Mucosa of stomach (tissue), 1 donor: Measurements from ENCODE around the gene CTH.
"Not testable (repeated sequence)": the region's sequence is repeated elsewhere in the genome, so short reads cannot be mapped to it uniquely, and the experiment has no call there.

Experiments used
- H3K27me3 ChIP-seq: one replicate; pipeline ENCODE4 v1.7.0; 2013; ENCODE audit warnings: mild to moderate bottlenecking, low read length; ENCODE audit not compliant: control insufficient read depth, insufficient read depth
- H3K36me3 ChIP-seq: one replicate; pipeline ENCODE4 v1.7.0; 2013; ENCODE audit warnings: low read length; ENCODE audit not compliant: control insufficient read depth, insufficient read depth
- H3K4me1 ChIP-seq: one replicate; pipeline ENCODE4 v1.7.0; 2013; ENCODE audit warnings: mild to moderate bottlenecking, low read length; ENCODE audit not compliant: control insufficient read depth, insufficient read depth
- H3K4me3 ChIP-seq: one replicate; pipeline ENCODE4 v1.7.0; 2013; ENCODE audit warnings: low read length
- H3K9ac ChIP-seq: one replicate; pipeline ENCODE4 v1.7.0; 2013; ENCODE audit warnings: mild to moderate bottlenecking, low read length, moderate library complexity
- H3K9me3 ChIP-seq: one replicate; pipeline ENCODE4 v1.7.0; 2013; ENCODE audit warnings: mild to moderate bottlenecking, low read length, moderate library complexity; ENCODE audit not compliant: control insufficient read depth
- donor health status: Pancreatic carcinoma.

CTH gene

DNA sequence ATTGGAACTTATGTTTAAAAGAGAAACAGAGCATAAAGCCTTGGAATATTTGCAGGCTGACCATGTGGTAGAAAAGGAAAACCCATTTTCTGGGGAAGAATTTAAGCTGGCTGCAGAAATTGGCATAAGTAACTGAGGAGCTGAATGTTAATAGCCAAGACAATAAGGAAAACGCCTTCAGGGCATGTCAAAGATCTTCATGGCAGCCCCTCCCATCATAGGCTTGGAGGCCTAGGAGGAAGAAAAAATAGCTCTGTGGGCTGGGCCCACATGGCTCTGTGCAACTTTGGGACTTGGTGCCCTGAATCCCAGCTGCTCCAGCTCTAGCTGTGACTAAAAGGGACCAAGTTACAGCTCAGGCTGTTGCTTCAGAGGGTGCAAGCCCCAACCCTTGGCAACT is 51.5 kb downstream of the CTH start:
- no peak overlapping the region for H3K9ac ChIP-seq
- no peaks in the 10 kb centered on the region for H3K9me3 ChIP-seq
- no peaks in the 10 kb centered on the region for H3K36me3 ChIP-seq
- no peaks in the 10 kb centered on the region for H3K4me1 ChIP-seq
- H3K4me3 ChIP-seq: no peak overlapping the region
- no peaks in the 10 kb centered on the region for H3K27me3 ChIP-seq

DNA sequence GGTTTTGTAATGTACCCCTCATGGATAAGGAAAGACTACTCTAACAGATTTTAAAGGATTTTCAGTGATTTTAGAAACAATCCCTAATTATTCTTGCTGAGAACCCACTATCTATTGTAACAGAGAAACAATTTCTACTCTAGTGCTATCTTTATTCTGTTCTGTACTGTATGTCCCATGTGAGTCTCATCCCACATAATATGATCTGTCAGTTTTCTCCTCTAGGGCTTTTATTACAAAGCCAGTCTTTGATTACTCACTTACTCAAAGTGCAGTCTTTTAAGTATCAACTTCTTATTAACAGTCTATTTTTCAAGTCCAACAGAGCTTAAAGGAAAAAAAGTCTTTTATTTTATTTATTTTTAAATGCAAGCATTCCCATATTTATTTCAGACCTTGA is 54.8 kb downstream of the CTH start:
- H3K9me3 ChIP-seq: no peaks in the 10 kb centered on the region
- no peak overlapping the region for H3K9ac ChIP-seq
- H3K36me3 ChIP-seq: no peaks in the 10 kb centered on the region
- H3K27me3 ChIP-seq: no peaks in the 10 kb centered on the region
- H3K4me1 ChIP-seq: no peaks in the 10 kb centered on the region
- no peak overlapping the region for H3K4me3 ChIP-seq

DNA sequence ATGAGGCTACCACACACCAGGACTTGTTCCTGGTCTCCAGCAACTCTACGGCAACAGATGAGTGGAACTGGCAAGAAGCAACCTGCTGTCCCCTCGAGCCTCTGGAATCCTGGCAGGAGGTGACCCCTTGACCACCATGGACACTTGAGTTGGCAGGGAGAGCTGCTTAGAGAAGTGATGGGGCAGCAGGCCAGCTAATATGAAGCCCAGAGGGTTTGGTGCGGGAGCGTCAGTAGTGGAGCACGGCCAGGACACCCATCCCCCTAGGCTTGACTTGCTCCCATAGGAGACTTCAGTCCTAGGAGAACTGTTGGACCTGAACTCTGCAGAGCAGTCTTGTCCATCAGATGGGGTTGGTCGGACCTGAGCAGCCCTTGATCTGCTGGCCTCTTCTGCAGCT is 56.5 kb downstream of the CTH start:
- Histone ChIP-seq H3K9ac (no peak overlapping the region), H3K9me3 (no peaks in the 10 kb centered on the region), H3K4me3 (no peak overlapping the region), H3K4me1 (no peaks in the 10 kb centered on the region), H3K27me3 (no peaks in the 10 kb centered on the region), H3K36me3 (no peaks in the 10 kb centered on the region)

DNA sequence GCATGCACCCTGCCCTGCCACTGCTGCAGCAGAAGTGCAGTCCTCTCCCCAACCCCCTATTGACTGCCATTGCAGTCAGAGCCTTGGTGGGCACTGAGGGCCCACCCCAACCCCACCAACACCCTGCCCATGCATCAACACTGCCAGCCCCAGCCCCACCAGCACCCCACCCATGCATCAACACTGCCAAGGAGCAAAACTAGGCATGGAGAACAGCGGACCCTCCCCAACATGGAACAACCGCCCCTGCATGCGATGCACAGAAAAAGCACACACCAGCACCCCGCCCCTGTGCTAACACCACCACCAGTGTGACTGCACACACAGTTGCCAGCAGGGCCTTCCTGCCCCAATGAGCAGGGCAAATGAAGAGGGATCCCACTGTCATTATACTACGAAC is 57.1 kb downstream of the CTH start:
- Histone ChIP-seq H3K9me3 (no peaks in the 10 kb centered on the region), H3K4me3 (no peak overlapping the region), H3K4me1 (no peaks in the 10 kb centered on the region), H3K27me3 (no peaks in the 10 kb centered on the region), H3K9ac (no peak overlapping the region), H3K36me3 (no peaks in the 10 kb centered on the region)

DNA sequence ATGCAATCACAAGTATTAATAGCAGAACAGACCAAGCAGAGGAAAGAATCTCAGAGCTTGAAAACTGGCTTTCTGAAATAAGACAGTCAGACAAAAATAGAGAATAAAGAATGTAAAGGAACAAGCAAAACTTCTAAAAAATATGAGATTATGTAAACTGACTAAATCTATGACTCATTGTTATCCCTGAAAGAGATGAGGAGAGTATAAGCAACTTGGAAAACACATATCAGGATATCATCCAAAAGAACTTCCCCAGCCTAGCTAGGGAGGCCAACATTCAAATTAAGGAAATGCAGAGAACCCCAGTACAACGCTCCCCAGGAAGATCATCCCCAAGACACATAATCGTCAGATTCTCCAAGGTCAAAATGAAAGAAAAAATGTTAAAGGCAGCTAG is 58.1 kb downstream of the CTH start:
- H3K9ac ChIP-seq, H3K4me1 ChIP-seq, H3K27me3 ChIP-seq: not testable (repeated sequence)

DNA sequence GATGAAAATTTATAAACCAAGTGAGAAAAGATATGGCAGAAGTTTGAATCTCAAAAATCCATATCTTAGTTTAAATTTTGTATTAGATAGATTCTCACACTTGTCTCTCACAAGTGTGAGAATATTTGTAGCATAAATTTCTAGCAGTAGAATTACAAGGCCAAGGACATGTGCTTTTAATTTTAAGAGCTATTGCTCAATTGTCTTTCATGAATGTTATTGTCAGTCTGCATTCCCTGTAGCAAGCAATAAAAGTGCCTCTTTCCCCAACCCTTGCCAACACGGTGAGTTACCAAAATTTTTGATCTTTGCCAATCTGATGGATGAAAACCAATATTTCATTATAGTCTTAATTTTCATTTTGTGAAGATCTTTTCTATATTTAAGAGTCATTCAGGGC is 64.0 kb downstream of the CTH start:
- H3K9me3 ChIP-seq: no peaks in the 10 kb centered on the region

More for the DNA sequence above, 58.1 kb downstream of the CTH start:
- not testable (repeated sequence) for H3K4me3 ChIP-seq, H3K9me3 ChIP-seq, H3K36me3 ChIP-seq

DNA sequence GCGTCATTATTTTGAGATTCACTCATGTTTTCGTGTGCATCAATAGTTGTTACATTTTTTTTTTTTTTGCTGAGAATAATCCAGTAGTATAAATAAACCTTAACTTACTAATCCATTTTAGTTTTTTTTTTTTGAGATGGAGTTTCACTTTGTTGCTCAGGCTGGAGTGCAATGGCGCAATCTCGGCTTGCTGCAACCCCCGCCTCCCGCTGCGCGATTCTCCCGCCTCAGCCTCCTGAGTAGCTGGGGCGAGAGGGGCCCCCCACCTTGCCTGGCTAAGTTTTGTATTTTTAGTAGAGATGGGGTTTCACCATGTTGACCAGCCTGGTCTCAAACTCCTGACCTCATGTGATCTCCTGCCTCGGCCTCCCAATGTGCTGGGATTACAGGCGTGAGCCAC is 66.0 kb downstream of the CTH start:
- Histone ChIP-seq H3K4me3 (no peak overlapping the region), H3K27me3 (no peaks in the 10 kb centered on the region), H3K9ac (no peak overlapping the region), H3K4me1 (no peaks in the 10 kb centered on the region), H3K36me3 (no peaks in the 10 kb centered on the region), H3K9me3 (no peaks in the 10 kb centered on the region)

More for the DNA sequence above, 64.0 kb downstream of the CTH start:
- no peaks in the 10 kb centered on the region for H3K4me1 ChIP-seq
- H3K4me3 ChIP-seq: no peak overlapping the region
- H3K27me3 ChIP-seq: no peaks in the 10 kb centered on the region
- H3K36me3 ChIP-seq: no peaks in the 10 kb centered on the region
- no peak overlapping the region for H3K9ac ChIP-seq

DNA sequence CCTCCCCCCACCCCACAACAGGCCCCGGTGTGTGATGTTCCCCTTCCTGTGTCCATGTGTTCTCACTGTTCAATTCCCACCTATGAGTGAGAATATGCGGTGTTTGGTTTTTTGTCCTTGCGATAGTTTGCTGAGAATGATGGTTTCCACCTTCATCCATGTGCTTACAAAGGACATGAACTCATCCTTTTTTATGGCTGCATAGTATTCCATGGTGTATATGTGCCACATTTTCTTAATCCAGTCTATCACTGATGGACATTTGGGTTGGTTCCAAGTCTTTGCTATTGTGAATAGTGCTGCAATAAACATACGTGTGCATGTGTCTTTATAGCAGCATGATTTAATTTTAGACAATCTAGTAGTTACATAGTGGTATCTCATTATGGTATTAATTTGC is 66.8 kb downstream of the CTH start:
- not testable (repeated sequence) for H3K9me3 ChIP-seq, H3K4me3 ChIP-seq, H3K9ac ChIP-seq, H3K27me3 ChIP-seq, H3K4me1 ChIP-seq, H3K36me3 ChIP-seq

DNA sequence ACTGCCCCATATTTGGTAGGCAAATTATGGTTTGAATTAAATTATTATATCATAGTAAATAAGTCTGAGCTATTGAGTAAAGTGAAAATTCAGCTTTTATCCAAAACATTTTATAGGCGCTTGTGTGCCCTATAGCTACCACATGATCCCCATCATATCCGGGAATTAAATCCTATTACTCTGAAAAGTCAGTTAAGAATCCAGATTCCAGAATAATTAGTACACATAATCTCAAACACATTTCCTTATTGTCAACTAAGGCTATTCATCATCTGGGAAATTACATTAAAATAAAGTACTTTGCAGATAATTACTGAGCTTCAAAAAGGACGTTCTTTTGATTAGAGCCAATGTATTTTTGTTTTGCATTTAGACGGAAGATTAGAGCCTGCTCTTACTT is 72.3 kb downstream of the CTH start:
- no peaks in the 10 kb centered on the region for H3K9me3 ChIP-seq
- H3K27me3 ChIP-seq: no peaks in the 10 kb centered on the region
- no peak overlapping the region for H3K9ac ChIP-seq
- no peaks in the 10 kb centered on the region for H3K4me1 ChIP-seq
- no peak overlapping the region for H3K4me3 ChIP-seq
- no peaks in the 10 kb centered on the region for H3K36me3 ChIP-seq

DNA sequence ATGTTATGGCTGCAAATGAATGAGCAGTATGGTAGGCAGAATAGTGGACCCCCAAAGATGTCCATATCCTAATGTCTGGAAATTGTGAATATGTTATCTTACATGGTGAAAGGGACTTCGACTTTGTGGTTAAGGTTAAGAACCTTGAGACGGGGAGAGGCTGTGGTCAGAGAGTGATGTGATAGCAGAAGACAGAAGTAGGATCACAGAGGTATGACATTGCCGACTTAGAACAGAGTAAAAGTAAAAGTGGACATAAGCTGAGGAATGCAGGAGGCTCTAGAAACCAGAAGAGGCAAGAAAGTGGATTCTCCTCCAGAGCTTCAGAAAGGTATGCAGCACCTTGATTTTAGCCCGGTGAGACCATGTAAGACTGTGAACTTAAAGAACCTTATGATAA is 74.6 kb downstream of the CTH start:
- Histone ChIP-seq H3K36me3 (no peaks in the 10 kb centered on the region), H3K9me3 (no peaks in the 10 kb centered on the region), H3K27me3 (no peaks in the 10 kb centered on the region), H3K4me1 (no peaks in the 10 kb centered on the region), H3K4me3 (no peak overlapping the region), H3K9ac (no peak overlapping the region)

DNA sequence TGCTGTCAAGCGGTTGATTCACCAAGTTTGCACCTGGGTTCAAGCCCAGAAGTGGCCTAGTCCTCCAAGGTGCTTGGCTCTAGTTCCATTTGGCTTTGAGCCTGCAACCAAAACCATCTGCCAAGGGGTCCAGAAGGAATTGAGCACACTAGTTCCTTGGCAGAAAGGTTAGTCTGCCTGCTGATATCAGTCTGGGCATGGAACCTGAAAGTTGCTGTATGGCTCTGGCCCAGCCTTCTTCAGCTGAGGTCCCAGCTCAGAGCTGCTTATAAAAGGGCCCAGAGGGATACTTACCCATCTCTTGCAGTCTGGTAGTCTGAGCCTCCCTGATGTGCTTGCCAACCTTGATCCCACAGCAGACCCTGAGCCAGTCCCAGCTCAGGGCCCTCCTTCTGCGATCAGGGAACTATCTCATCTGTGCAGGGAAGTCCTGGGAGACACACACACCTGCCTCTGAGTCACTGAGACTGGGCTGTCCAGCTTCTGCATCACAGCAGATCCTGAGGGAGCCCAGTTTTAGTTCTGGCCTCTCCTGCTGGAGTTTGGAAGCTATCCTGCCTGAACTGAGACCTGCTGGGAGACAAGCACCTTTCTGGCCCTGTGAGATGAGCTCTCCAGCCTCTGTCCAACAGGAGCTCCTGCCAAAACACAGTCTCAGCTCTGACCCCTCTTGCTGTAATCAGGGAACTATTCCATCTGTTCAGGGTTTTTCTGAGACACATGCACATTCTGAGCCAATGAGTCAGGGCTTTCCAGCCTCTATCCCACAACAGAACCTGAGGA is 75.8 kb downstream of the CTH start:
- H3K27me3 ChIP-seq: no peaks in the 10 kb centered on the region
- no peaks in the 10 kb centered on the region for H3K36me3 ChIP-seq
- no peak overlapping the region for H3K4me3 ChIP-seq
- H3K9ac ChIP-seq: no peak overlapping the region
- no peaks in the 10 kb centered on the region for H3K4me1 ChIP-seq
- H3K9me3 ChIP-seq: no peaks in the 10 kb centered on the region

DNA sequence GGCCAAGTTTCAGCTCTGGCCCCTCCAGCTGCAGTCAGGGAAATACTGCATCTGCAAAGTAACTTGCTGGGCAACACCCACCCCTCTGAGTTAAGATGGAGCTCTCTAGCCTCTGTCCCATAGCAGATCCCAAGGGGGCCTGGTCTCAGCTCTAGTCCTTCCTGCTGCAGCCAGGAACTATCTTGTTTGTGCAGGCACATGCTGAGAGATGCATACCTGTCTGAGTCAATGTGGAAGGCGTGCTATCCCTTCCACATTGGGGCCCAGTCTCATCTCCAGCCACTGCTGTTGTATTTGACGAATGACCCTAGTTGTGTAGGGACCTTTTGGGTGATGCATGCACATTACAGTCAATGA is 76.4 kb downstream of the CTH start:
- Histone ChIP-seq H3K9me3 (no peaks in the 10 kb centered on the region), H3K27me3 (no peaks in the 10 kb centered on the region), H3K4me1 (no peaks in the 10 kb centered on the region), H3K9ac (no peak overlapping the region), H3K4me3 (no peak overlapping the region), H3K36me3 (no peaks in the 10 kb centered on the region)
